Measurements from ENCODE around the gene ENPP1. TPM values are rescaled to one million over a fixed set of nuclear protein-coding genes. Genes with fewer than 3 reads are reported as not detected.
"Not testable (repeated sequence)": the region's sequence is repeated elsewhere in the genome, so short reads cannot be mapped to it uniquely, and the experiment has no call there.

ENPP1 gene
- total RNA-seq, 2 donors from 2014 or later = 17.8 to 18.9 TPM

DNA sequence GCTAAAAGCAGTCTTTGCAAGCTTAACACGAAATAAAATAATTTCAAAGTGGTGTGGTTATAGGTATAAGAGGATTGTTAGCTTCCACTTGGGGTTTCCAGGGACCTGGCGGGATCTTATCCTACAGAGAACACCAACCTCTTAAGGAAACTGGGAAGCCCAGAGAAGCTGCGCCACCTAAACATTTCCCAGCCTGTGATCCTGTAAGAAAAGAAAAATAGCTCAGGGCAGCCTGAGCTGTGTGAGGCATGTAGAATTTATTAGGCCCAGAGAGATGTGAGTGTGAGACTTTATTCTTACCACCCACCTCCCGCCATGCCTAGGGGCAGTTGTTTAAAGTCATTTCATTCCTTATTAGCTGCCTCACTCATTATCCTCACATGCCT, 89.2 kb downstream of the ENPP1 start:
- intact Hi-C loops (cut with DNase I) = no loop called here
- H3K36me3 ChIP-seq = no peaks in the 10 kb centered on the region
- DNase-seq (ENCODE audit: low spot score) = no peak
- no peak overlapping the region for H3K27ac ChIP-seq
- H3K27me3 ChIP-seq (replicated peaks; ENCODE audit: insufficient read depth) = no peaks in the 10 kb centered on the region
- H3K4me3 ChIP-seq = no peak overlapping the region
- H3K9me3 ChIP-seq = no peaks in the 10 kb centered on the region
- no peaks in the 10 kb centered on the region for H3K4me1 ChIP-seq (replicated peaks)
- TF ChIP-seq POLR2AphosphoS5 (IDR thresholded peaks at IDR 0.05) (no peak), CTCF (IDR thresholded peaks at IDR 0.05) (no peak), POLR2A (IDR thresholded peaks at IDR 0.05) (no peak)
- 92% methylated on average over 4 of the region's 4 CpGs for WGBS

- intact Hi-C loops (cut with DNase I) = no loop called here
- no peak overlapping the region for H3K4me3 ChIP-seq
- H3K27ac ChIP-seq = no peak overlapping the region
- H3K4me1 ChIP-seq (replicated peaks) = no peaks in the 10 kb centered on the region
- H3K27me3 ChIP-seq (replicated peaks; ENCODE audit: insufficient read depth) = no peaks in the 10 kb centered on the region
- no peaks in the 10 kb centered on the region for H3K36me3 ChIP-seq
- TF ChIP-seq POLR2A (IDR thresholded peaks at IDR 0.05) = no peak
- TF ChIP-seq POLR2AphosphoS5 (IDR thresholded peaks at IDR 0.05) = no peak
- no peak for TF ChIP-seq CTCF (IDR thresholded peaks at IDR 0.05)
- no peaks in the 10 kb centered on the region for H3K9me3 ChIP-seq
- no peak for DNase-seq (ENCODE audit: low spot score)
Observed at GRCh38 chr6:131897621-131898020, 89.8 kb downstream of the ENPP1 start.

GRCh38 chr6:131898718-131899117, 90.9 kb downstream of the ENPP1 start:
- no peak overlapping the region for H3K27ac ChIP-seq
- no peak for DNase-seq (ENCODE audit: low spot score)
- TF ChIP-seq POLR2A (IDR thresholded peaks at IDR 0.05) (no peak), POLR2AphosphoS5 (IDR thresholded peaks at IDR 0.05) (no peak), CTCF (IDR thresholded peaks at IDR 0.05) (no peak)
- intact Hi-C loops (cut with DNase I) = no loop called here
- H3K4me3 ChIP-seq = no peak overlapping the region
- no peaks in the 10 kb centered on the region for H3K9me3 ChIP-seq
- no peaks in the 10 kb centered on the region for H3K36me3 ChIP-seq
- H3K27me3 ChIP-seq (replicated peaks; ENCODE audit: insufficient read depth) = no peaks in the 10 kb centered on the region
- no peaks in the 10 kb centered on the region for H3K4me1 ChIP-seq (replicated peaks)
- 92% methylated on average over 1 of the region's 1 CpG for WGBS

GRCh38 chr6:131900231-131900630, 92.4 kb downstream of the ENPP1 start:
- Histone ChIP-seq H3K4me3 (no peak overlapping the region), H3K36me3 (no peaks in the 10 kb centered on the region), H3K9me3 (no peaks in the 10 kb centered on the region), H3K4me1 (replicated peaks) (no peaks in the 10 kb centered on the region), H3K27ac (no peak overlapping the region), H3K27me3 (replicated peaks; ENCODE audit: insufficient read depth) (no peaks in the 10 kb centered on the region)
- no peak for DNase-seq (ENCODE audit: low spot score)
- intact Hi-C loops (cut with DNase I) = no loop called here
- TF ChIP-seq POLR2A (IDR thresholded peaks at IDR 0.05) (no peak), CTCF (IDR thresholded peaks at IDR 0.05) (no peak), POLR2AphosphoS5 (IDR thresholded peaks at IDR 0.05) (no peak)

- H3K27ac ChIP-seq; intact Hi-C loops (cut with DNase I); H3K9me3 ChIP-seq; H3K27me3 ChIP-seq (replicated peaks; ENCODE audit: insufficient read depth); H3K4me1 ChIP-seq (replicated peaks); DNase-seq (ENCODE audit: low spot score); H3K4me3 ChIP-seq; H3K36me3 ChIP-seq: not testable (repeated sequence)
- WGBS = 93% methylated on average over 5 of the region's 5 CpGs
Observed at GRCh38 chr6:131901326-131901873, 93.6 kb downstream of the ENPP1 start.

GRCh38 chr6:131903734-131904133, 95.9 kb downstream of the ENPP1 start:
- H3K4me1 ChIP-seq (replicated peaks); H3K9me3 ChIP-seq; H3K27me3 ChIP-seq (replicated peaks; ENCODE audit: insufficient read depth); intact Hi-C loops (cut with DNase I); DNase-seq (ENCODE audit: low spot score); H3K36me3 ChIP-seq; H3K27ac ChIP-seq; H3K4me3 ChIP-seq: not testable (repeated sequence)
- 89% methylated on average over 7 of the region's 12 CpGs for WGBS

DNA sequence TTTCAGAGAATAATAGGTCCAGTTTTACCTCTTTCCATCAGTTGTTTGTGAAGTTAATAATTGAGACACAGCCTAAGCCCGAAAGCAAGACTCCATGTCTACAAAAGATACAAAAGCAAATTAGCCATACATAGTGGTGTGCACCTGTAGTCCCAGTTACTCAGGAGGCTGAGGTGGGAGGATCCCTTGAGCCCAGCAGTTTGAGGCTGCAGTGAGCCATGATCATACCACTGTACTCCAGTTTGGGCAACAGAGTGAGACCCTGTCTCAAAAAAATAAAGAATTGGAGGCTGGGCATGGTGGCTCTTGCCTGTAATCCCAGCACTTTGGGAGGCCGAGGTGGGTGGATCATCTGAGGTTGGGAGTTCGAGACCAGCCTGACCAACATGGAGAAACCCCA, 101.0 kb downstream of the ENPP1 start:
- intact Hi-C loops (cut with DNase I); H3K27ac ChIP-seq; H3K4me3 ChIP-seq; H3K27me3 ChIP-seq (replicated peaks; ENCODE audit: insufficient read depth); H3K4me1 ChIP-seq (replicated peaks); H3K9me3 ChIP-seq; DNase-seq (ENCODE audit: low spot score); H3K36me3 ChIP-seq: not testable (repeated sequence)
- 70% methylated on average over 3 of the region's 3 CpGs for WGBS
